COLO668 (cell line): Measurements from ENCODE around the gene MOCS3.

Experiments used
- DNase-seq: peaks from one replicate; lab custom pipeline; 2025; ENCODE audit not compliant: unreplicated experiment; lab: John Stamatoyannopoulos, UW

The MOCS3 gene

GRCh38 chr20:50980851-50981713, 22.5 kb downstream of the MOCS3 start:
- DNase-seq, result peak; percentile 39

DNA sequence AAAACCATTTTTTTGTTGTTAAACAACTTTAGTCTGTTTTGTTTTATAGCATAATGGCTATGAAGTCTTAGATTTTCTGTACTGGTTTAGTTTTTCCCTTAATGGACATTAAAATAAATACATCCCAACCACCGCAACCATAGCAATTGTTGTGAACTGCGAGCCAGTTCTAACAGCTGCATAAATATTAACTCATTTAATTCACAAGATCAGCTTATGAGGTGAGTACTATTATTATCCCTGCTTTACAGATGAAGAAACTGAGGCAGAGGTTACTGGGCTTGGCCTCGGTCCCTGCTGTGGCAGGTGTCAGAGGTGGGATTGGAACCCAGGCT, 23.1 kb downstream of the MOCS3 start:
- DNase-seq, result no peak

GRCh38 chr20:50982363-50982762, 23.7 kb downstream of the MOCS3 start:
- DNase-seq, result peak; percentile 41

DNA sequence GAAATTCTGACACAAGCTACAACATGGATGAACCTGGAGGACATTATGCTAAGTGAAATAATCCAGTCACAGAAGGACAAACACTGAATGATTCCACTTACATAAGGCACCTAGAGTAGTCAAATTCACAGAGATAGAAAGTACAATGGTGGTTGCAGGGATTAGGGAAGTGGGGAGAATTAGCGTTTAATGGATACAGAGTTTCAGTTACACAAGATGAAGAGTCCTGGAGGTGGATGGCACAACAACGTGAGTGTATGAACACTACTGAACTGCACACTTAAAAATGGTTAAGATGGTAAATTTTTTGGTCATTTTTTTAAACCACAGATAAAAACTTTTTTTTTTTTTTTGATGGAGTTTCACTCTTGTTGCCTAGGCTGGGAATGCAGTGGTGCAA, 24.7 kb downstream of the MOCS3 start:
- DNase-seq, result no peak

- peak; percentile 71 for DNase-seq
Observed at GRCh38 chr20:50987493-50988210, 29.0 kb downstream of the MOCS3 start.

DNA sequence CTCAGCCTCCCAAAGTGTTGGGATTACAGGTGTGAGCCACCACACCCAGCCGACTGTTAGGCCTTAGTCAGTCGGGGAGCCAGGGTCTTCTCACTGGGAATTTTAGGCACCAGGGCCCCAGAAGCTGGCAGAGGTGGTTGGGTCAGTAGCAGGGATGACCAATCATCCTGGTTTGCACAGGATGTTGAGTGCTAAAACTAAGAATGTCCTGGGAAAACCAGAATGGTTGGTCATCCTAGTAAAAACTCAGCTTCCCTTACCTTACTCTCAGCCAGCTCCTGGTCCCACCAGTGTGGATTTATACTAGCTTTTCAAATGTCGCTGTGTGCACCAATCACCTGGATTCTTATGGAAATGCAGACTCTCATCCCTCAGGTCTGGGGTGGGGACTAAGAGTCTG, 32.5 kb downstream of the MOCS3 start:
- no peak for DNase-seq

DNA sequence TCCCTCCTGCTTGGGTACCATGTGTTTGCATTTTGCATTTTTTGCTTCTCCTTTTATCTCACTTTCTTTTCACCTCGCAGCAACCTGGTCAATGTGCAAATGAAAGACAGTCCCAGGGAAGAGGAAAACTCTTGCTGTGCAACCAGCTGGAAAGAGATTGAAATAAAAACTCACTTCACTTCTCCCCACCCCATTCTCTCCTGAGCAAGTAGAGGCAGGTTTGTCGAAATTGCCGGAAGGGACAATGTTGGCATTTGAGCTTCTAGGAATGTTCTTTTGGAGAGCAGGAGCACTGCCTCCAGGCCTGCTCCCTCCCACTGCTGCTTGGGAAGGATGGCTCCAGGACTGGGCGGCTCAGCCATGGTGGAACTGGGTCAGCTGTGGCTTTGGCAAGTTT, 33.7 kb downstream of the MOCS3 start:
- no peak for DNase-seq

GRCh38 chr20:50992733-50993457, 34.3 kb downstream of the MOCS3 start:
- DNase-seq, result peak; percentile 27

- DNase-seq, result no peak
Observed at GRCh38 chr20:50993876-50994275, 35.3 kb downstream of the MOCS3 start.

- DNase-seq, result no peak
Observed at GRCh38 chr20:50995506-50995905, 36.9 kb downstream of the MOCS3 start.

DNA sequence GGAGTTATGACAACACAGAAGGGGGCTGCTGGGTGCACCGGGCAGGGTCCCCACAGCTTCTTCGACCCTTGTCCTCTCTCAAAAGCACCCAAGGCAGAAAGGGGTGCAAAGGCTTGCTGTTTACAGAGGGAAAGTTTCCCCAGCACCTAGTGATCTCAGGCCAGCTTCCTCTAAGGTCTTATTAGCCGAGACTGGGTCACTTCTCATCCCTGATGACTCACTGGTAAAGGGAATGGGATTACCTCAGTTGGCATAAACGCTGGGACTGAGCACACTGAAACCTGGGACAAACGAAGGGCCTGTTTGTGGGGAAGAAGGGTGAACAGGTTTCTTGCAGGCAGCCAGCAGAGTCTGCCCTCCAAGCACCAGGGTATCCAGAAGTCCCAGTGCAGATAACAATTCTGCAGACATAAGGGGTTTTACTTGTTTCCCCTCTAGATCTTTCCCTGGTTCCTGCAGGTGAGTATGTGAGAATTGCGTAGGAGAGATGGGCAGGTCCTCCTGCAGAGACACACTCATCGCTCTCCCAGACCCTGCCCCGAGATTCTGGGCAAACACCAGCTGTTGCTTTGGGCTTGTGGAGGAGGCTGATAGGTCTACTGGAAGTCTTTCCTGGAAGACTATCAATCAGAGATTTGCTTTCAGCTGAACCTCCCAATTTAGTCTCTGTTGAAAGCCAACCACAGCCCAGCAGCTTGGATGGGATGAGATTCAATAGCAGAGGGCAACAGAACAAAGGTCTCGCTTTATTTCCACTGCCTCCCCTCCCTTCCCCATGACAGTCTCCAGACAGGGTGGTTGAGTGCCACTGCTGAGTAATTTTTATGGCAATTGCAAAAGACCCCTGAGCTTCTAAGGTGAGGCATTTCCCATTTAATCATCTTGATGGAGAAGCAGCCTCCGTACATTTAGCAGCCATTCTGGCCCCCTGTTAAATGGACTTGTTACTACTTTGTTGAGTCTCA, 38.6 kb downstream of the MOCS3 start:
- DNase-seq, result no peak

GRCh38 chr20:50999355-50999754, 40.7 kb downstream of the MOCS3 start:
- DNase-seq, result no peak

GRCh38 chr20:51001430-51002265, 43.0 kb downstream of the MOCS3 start:
- DNase-seq, result no peak

DNA sequence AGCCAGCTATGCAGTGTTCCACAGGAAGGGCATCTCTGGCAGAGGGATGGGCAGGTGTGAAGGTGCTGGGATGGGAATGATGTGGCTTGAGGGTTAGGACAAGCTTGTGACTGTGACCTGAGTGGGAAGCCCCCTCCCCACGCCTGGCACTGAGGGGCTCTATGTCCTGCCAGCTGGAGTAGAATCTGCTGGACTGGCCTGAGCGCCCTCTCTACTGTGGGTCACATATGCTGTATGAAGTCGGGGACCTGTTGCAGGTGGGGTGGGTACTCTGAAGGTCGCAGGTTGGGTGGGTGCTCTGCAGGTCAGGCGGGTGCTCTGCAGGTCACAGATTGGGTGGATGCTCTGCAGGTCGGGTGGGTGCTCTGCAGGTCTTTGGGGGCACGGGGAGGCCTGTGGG, 44.0 kb downstream of the MOCS3 start:
- no peak for DNase-seq

GRCh38 chr20:51003753-51004152, 45.1 kb downstream of the MOCS3 start:
- DNase-seq, result no peak

- DNase-seq, result no peak
Observed at GRCh38 chr20:51004305-51004727, 45.7 kb downstream of the MOCS3 start.

GRCh38 chr20:51004781-51005180, 46.2 kb downstream of the MOCS3 start:
- DNase-seq, result no peak

GRCh38 chr20:51005214-51005613, 46.6 kb downstream of the MOCS3 start:
- DNase-seq, result no peak

- no peak for DNase-seq
Observed at GRCh38 chr20:51008718-51009117, 50.1 kb downstream of the MOCS3 start.
